K562 (cell line): Measurements from ENCODE around the gene YPEL2. TPM values are rescaled to one million over a fixed set of nuclear protein-coding genes. Genes with fewer than 3 reads are reported as not detected.

Source experiments
- BRCA1 ChIP-seq, 2 experiments: fragments of 450-650 bp in 1 of 2; sonication (generic) in 1 of 2; formaldehyde crosslinking in 1 of 2; IDR thresholded peaks; 2 replicates each; pipeline versions ENCODE4 v1.5.0 to v1.6.1; 2017 to 2020; ENCODE audit warnings: mild to moderate bottlenecking in 1 of 2, missing genetic modification reagents in 1 of 2
- CEBPG ChIP-seq, 3 experiments: fragments of 200-800 bp in 1 of 3; sonication (Bioruptor generic) in 1 of 3; sonication (generic) in 1 of 3; formaldehyde crosslinking in 1 of 3; IDR thresholded peaks in 2 of 3; conservative IDR thresholded peaks in 1 of 3; 2 replicates each; pipeline versions ENCODE4 v1.6.1 to v1.8.0; 2016 to 2022; ENCODE audit warnings: missing compliant biosample characterization in 2 of 3, missing genetic modification characterization in 2 of 3, mild to moderate bottlenecking in 1 of 3, missing genetic modification reagents in 1 of 3
- E2F8 ChIP-seq: fragments of 450-650 bp; IDR thresholded peaks from 2 replicates; pipeline ENCODE4 v1.7.1; 2018; ENCODE audit warnings: mild to moderate bottlenecking, low read depth; ENCODE audit not compliant: partially characterized antibody
- EP400 ChIP-seq: fragments of 450-650 bp; IDR thresholded peaks from 2 replicates; pipeline ENCODE4 v1.6.1; 2017; ENCODE audit warnings: antibody characterized with exemption, mild to moderate bottlenecking, moderate library complexity
- HMGN3 ChIP-seq: IDR thresholded peaks from 2 replicates; pipeline ENCODE4 v1.6.1; 2011; ENCODE audit warnings: borderline replicate concordance, low read depth, mild to moderate bottlenecking, mixed read lengths, low read length; ENCODE audit not compliant: insufficient read length; ENCODE audit errors: extremely low read depth
- KDM2B ChIP-seq: fragments of 250-450 bp; sonication (Bioruptor Pico); IDR thresholded peaks from 2 replicates; pipeline ENCODE4 v1.8.0; 2021; ENCODE audit warnings: mild to moderate bottlenecking, moderate library complexity
- KLF10 ChIP-seq: fragments of 250-450 bp; sonication (Bioruptor Pico); IDR thresholded peaks from 2 replicates; pipeline ENCODE4 v1.6.1; 2021; ENCODE audit warnings: matching md5 sums
- RBFOX2 ChIP-seq: fragments of 200-400 bp; formaldehyde crosslinking; IDR thresholded peaks from 2 replicates; pipeline ENCODE4 v1.6.1; 2017; ENCODE audit warnings: low read depth, mild to moderate bottlenecking, low read length, moderate library complexity
- RCOR1 ChIP-seq, 2 experiments: IDR thresholded peaks; 2 replicates each; pipeline ENCODE4 v1.6.1; 2012; ENCODE audit warnings: low read depth in 2 of 2, low read length in 2 of 2, borderline replicate concordance in 1 of 2, improper control_type of control experiment in 1 of 2
- ZNF282 ChIP-seq: sonication (generic); formaldehyde crosslinking; IDR thresholded peaks from 2 replicates; pipeline ENCODE4 v1.8.1; 2023; ENCODE audit warnings: missing genetic modification reagents
- ZNF407 ChIP-seq: fragments of 450-650 bp; IDR thresholded peaks from 2 replicates; pipeline ENCODE4 v1.6.1; 2016; ENCODE audit warnings: low read depth
- ZNF431 ChIP-seq: sonication (generic); formaldehyde crosslinking; IDR thresholded peaks from 2 replicates; pipeline ENCODE4 v1.8.0; 2022; ENCODE audit warnings: mild to moderate bottlenecking, missing genetic modification reagents
- polyA plus RNA-seq, 8 experiments: library from polyadenylated mRNA; depleted of rRNA in 4 of 8; stranded (reverse) in 5 of 8; unstranded in 3 of 8; fragments of >200 nt; fragmentation: Nextera tagmentation in 2 of 8; fragmentation: Illumina TruSeq in 1 of 8; extraction: Ambion mirVana in 2 of 8; extraction: Trizol in 1 of 8; gene quantifications; 2 replicates each; pipeline versions ENCODE4 v1.2.1 to v1.2.3, GENCODE V29; 2011 to 2014; ENCODE audit warnings: inconsistent platforms in 1 of 8, missing spikeins in 1 of 8
- total RNA-seq, 7 experiments: library from RNA; depleted of rRNA in 6 of 7; stranded (reverse); fragments of >200 nt in 6 of 7; fragmentation: Illumina TruSeq in 2 of 7; extraction: Trizol in 2 of 7; gene quantifications; 2 replicates each; pipeline versions ENCODE4 v1.2.1 to v1.2.3, GENCODE V29; 2011 to 2021; ENCODE audit warnings: low replicate concordance in 1 of 7
- TF ChIP-seq, protein P1 (sequence below): fragments of 250-450 bp; sonication (Bioruptor Pico); IDR thresholded peaks from 2 replicates; pipeline ENCODE4 v1.5.0; 2022; ENCODE audit warnings: mild to moderate bottlenecking

Gene YPEL2
- total and polyA plus RNA-seq, 9 of the 15 experiments (the other 6 are each of a cell fraction or from before 2014, with no cell fraction given): 0.11 to 2.4 (median 0.47) TPM

DNA sequence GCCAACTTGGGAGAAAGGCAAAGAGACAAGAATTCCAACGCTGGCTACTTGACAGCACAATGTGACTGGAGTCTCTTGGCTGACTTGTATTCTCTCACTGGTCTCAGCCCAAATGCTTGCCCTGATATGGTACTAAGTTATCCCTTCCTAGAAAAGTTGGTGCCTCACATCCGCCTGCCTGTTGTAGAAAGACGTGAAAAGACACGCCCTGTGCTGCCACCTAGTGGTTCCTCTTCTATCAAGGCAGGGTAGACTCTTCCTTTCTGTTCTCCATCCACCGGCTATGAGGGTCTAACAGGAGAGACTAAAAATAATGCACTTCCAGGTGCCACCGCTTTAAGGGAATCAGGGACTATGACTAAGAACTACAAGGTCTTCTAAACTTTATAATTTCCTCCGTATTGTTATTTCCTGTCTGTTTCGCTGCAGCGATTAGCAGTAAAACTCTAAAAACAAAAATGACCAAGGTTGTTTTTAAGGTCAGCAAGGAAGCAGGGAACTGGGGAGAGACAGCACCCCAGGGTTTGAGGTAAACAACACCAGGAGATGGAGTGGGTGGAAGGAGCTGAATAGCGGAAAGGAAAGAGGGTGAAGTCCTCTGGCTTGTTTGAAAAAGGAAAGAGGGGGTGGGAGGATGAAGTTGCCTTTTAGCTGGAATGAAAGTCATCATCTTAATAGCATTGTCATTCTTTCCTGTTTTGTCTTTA lies 109.5 kb downstream of the YPEL2 start (continued):
- TF ChIP-seq KLF10 (CRISPR knock-in tag) (no peak), KDM2B (CRISPR knock-in tag) (no peak), EP400 (no peak), RBFOX2 (no peak), RCOR1 (IDR thresholded peaks at IDR 0.05; ENCODE audit: borderline replicate concordance in 1 of 2, low read depth in 2 of 2, low read length in 2 of 2) (peak in 1 of 2 experiments; percentile 56; a peak in 1 of 4 replicates), ZNF407 (no peak), ZNF282 (no peak), BRCA1 (IDR thresholded peaks at IDR 0.05) (no peak), BRCA1 (CRISPR knock-in tag; IDR thresholded peaks at IDR 0.05) (no peak), HMGN3 (no peak), ZNF431 (CRISPR knock-in tag) (no peak), E2F8 (no peak), CEBPG (CRISPR knock-in tag; IDR thresholded peaks at IDR 0.05) (no peak), CEBPG (tag; conservative IDR thresholded peaks at IDR 0.05 in 1 of 2, IDR thresholded peaks at IDR 0.05 in 1 of 2) (no peak)
- TF ChIP-seq, protein P1, sequence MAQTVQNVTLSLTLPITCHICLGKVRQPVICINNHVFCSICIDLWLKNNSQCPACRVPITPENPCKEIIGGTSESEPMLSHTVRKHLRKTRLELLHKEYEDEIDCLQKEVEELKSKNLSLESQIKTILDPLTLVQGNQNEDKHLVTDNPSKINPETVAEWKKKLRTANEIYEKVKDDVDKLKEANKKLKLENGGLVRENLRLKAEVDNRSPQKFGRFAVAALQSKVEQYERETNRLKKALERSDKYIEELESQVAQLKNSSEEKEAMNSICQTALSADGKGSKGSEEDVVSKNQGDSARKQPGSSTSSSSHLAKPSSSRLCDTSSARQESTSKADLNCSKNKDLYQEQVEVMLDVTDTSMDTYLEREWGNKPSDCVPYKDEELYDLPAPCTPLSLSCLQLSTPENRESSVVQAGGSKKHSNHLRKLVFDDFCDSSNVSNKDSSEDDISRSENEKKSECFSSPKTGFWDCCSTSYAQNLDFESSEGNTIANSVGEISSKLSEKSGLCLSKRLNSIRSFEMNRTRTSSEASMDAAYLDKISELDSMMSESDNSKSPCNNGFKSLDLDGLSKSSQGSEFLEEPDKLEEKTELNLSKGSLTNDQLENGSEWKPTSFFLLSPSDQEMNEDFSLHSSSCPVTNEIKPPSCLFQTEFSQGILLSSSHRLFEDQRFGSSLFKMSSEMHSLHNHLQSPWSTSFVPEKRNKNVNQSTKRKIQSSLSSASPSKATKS: no peak
